ENCODE measurements around the gene RRP1.

DNA sequence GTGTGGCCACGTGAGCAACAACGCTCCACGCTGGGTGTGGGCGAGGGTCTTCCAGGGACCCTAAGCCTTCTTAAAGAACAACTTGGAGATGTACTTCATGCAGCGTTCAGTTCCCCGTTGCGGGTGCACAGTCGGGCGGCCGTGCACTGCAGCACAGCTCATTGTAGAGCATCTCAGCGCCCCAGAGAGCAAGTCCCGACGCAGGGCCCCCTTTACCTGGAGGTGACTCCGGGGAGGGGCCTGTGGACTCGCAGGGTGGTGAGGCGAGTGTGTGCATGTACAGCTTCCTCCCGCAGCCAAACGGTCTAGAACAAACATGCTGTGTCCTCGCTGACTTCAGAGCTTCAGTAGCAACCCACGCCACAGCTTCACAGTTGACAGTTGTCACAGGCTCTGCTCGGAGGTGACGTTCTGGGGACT, 19.5 kb downstream of the RRP1 start:
- TF ChIP-seq, protein P1, sequence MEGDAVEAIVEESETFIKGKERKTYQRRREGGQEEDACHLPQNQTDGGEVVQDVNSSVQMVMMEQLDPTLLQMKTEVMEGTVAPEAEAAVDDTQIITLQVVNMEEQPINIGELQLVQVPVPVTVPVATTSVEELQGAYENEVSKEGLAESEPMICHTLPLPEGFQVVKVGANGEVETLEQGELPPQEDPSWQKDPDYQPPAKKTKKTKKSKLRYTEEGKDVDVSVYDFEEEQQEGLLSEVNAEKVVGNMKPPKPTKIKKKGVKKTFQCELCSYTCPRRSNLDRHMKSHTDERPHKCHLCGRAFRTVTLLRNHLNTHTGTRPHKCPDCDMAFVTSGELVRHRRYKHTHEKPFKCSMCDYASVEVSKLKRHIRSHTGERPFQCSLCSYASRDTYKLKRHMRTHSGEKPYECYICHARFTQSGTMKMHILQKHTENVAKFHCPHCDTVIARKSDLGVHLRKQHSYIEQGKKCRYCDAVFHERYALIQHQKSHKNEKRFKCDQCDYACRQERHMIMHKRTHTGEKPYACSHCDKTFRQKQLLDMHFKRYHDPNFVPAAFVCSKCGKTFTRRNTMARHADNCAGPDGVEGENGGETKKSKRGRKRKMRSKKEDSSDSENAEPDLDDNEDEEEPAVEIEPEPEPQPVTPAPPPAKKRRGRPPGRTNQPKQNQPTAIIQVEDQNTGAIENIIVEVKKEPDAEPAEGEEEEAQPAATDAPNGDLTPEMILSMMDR (IDR thresholded peaks at IDR 0.05) = no peak
- TF ChIP-seq POLR2A (IDR thresholded peaks at IDR 0.05) (no peak), POLR2AphosphoS5 (IDR thresholded peaks at IDR 0.05; ENCODE audit: insufficient read depth in 1 of 2, low read depth in 1 of 2) (no peak)

All from vagina (tissue), 2 donors.